IPS-15b (cell line): ENCODE data around the gene TNN.

Experiments
- H3K27me3 ChIP-seq: one replicate; pipeline ENCODE4 v1.6.1; 2013; ENCODE audit warnings: low read length; ENCODE audit not compliant: control insufficient read depth, insufficient read depth
- H3K36me3 ChIP-seq: one replicate; pipeline ENCODE4 v1.6.1; 2013; ENCODE audit warnings: low read length; ENCODE audit not compliant: control insufficient read depth, insufficient read depth
- H3K4me1 ChIP-seq: one replicate; pipeline ENCODE4 v1.6.1; 2013; ENCODE audit warnings: mild to moderate bottlenecking, low read length; ENCODE audit not compliant: control insufficient read depth, insufficient read depth
- H3K4me3 ChIP-seq: one replicate; pipeline ENCODE4 v1.5.1; 2013; ENCODE audit warnings: low read depth, low read length
- H3K9ac ChIP-seq: one replicate; pipeline ENCODE4 v1.6.1; 2013; ENCODE audit warnings: low read depth, mild to moderate bottlenecking, low read length
- H3K9me3 ChIP-seq: one replicate; pipeline ENCODE4 v1.6.1; 2013; ENCODE audit warnings: mild to moderate bottlenecking, low read length; ENCODE audit not compliant: control insufficient read depth, insufficient read depth

TNN gene

GRCh38 chr1:175118375-175119367, 51.0 kb downstream of the TNN start:
- H3K9ac ChIP-seq, result no peak overlapping the region
- H3K36me3 ChIP-seq, result no peaks in the 10 kb centered on the region
- no peak overlapping the region for H3K4me3 ChIP-seq
- no peaks in the 10 kb centered on the region for H3K9me3 ChIP-seq
- H3K4me1 ChIP-seq, result no peaks in the 10 kb centered on the region
- H3K27me3 ChIP-seq, result no peaks in the 10 kb centered on the region

DNA sequence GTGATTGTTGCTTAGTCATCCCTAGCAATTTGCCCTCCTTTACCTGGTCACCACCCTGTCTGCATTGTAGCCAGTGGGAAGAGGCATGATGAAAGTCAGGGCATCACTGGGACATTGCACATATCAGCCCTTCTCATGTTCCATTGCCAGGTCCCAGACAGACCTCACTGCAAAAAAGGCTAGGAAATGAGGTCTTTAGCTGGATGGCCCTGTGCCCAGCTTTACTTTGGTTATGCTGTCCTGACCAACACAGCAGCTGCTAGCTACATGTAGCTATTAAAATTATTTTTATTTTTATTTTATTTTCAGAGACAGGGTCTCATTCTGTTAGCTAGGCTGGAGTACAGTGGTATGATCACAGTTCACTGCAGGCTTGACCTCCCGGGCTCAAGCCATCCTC, 52.9 kb downstream of the TNN start:
- no peaks in the 10 kb centered on the region for H3K9me3 ChIP-seq
- H3K36me3 ChIP-seq, result no peaks in the 10 kb centered on the region
- no peaks in the 10 kb centered on the region for H3K4me1 ChIP-seq
- no peak overlapping the region for H3K9ac ChIP-seq
- no peaks in the 10 kb centered on the region for H3K27me3 ChIP-seq
- H3K4me3 ChIP-seq, result no peak overlapping the region

DNA sequence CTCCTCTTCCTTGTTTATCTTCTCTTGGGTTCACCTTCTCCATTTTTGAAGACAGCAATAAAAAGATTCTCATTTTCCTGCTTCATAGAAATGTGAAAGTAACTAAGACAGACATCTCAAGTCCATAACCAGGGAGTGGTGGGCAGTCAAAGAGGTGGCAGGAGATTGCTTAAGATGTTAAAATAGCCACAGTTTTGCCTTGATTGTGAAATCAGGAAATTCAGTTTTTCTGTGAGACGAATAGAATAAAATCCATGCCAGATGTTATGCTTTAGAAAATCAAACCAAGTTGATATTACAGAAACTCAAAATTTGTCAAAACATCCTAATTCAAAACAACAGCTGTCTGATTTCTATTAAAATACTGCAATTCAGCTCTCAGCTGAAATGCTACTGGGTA, 57.2 kb downstream of the TNN start:
- Histone ChIP-seq H3K4me3 (no peak overlapping the region), H3K4me1 (peaks cover 6% of the 10 kb centered on the region), H3K36me3 (no peaks in the 10 kb centered on the region), H3K9me3 (no peaks in the 10 kb centered on the region), H3K9ac (no peak overlapping the region), H3K27me3 (no peaks in the 10 kb centered on the region)

DNA sequence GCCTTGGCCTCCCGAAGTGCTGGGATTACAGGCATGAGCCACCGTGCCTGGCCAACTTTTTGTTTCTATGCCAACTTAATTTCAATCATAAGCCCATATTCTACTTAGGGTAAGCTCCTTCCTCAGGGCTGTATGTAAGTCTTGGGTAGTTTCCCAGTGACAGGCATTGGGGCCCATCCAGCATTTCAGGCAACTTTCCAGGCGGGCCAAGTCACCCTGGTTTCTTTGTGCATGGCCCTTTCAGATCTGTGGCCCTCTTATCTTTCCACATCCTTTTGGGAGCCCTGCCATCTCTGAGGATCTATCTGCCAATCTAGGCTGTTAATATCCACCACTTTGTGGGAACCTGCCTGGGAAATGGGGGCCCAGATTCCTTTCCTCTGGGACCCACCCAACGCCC, 58.7 kb downstream of the TNN start:
- Histone ChIP-seq H3K4me1 (peaks cover 17% of the 10 kb centered on the region), H3K9ac (no peak overlapping the region)

GRCh38 chr1:175127565-175127964, 59.9 kb downstream of the TNN start:
- peaks cover 17% of the 10 kb centered on the region for H3K4me1 ChIP-seq
- H3K36me3 ChIP-seq, result no peaks in the 10 kb centered on the region
- no peak overlapping the region for H3K4me3 ChIP-seq
- no peaks in the 10 kb centered on the region for H3K9me3 ChIP-seq
- H3K9ac ChIP-seq, result no peak overlapping the region
- no peaks in the 10 kb centered on the region for H3K27me3 ChIP-seq

More for the DNA sequence above, 58.7 kb downstream of the TNN start:
- Histone ChIP-seq H3K4me3 (no peak overlapping the region), H3K36me3 (no peaks in the 10 kb centered on the region), H3K27me3 (no peaks in the 10 kb centered on the region), H3K9me3 (no peaks in the 10 kb centered on the region)

GRCh38 chr1:175128523-175128922, 60.9 kb downstream of the TNN start:
- Histone ChIP-seq H3K9ac (no peak overlapping the region), H3K36me3 (no peaks in the 10 kb centered on the region), H3K4me3 (no peak overlapping the region), H3K4me1 (peaks cover 17% of the 10 kb centered on the region), H3K27me3 (no peaks in the 10 kb centered on the region), H3K9me3 (no peaks in the 10 kb centered on the region)

DNA sequence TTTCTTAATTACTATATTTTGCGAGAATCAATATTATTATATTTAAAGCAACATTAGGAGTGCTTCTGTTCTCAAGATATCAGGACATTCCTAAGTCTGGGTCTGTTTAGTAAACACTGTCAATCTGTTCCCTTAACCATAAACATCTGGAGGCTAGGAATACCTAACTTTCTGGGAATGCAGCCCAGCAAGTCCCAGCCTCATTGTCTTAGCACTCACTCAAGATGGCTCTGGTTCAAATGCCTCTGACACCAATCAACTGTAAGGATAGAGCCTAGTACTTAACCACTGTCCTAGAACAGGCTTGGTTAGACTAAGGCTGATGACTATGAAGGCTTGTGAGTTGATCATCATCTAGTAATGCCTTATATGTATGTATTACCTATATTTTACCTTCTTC, 61.5 kb downstream of the TNN start:
- H3K27me3 ChIP-seq, result no peaks in the 10 kb centered on the region
- peaks cover 17% of the 10 kb centered on the region for H3K4me1 ChIP-seq
- no peak overlapping the region for H3K4me3 ChIP-seq
- no peak overlapping the region for H3K9ac ChIP-seq
- no peaks in the 10 kb centered on the region for H3K9me3 ChIP-seq
- no peaks in the 10 kb centered on the region for H3K36me3 ChIP-seq

DNA sequence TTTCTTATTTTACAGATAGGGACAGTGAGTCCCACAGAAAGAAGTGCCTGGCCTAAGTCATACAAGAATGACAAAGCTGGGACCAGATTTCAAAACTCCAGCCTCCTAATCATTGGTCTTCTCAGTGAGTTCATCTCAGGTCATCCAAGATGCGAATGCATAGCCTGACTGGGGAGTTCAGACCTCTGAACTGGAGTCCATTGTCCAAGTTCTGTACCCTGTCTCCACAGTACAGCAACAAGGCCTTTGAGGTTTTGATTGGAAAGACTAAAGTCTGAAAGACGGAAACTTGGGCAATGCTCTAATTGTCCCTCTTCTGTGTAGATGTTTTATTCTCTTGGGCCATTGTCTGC, 62.0 kb downstream of the TNN start:
- Histone ChIP-seq H3K9ac (no peak overlapping the region), H3K27me3 (no peaks in the 10 kb centered on the region), H3K36me3 (no peaks in the 10 kb centered on the region), H3K9me3 (no peaks in the 10 kb centered on the region), H3K4me1 (peaks cover 17% of the 10 kb centered on the region), H3K4me3 (no peak overlapping the region)

- no peaks in the 10 kb centered on the region for H3K9me3 ChIP-seq
- H3K36me3 ChIP-seq, result no peaks in the 10 kb centered on the region
- H3K4me1 ChIP-seq, result peaks cover 17% of the 10 kb centered on the region
- no peak overlapping the region for H3K4me3 ChIP-seq
- no peak overlapping the region for H3K9ac ChIP-seq
- no peaks in the 10 kb centered on the region for H3K27me3 ChIP-seq
Measured at GRCh38 chr1:175129997-175130648, 62.5 kb downstream of the TNN start.

GRCh38 chr1:175130649-175131045, 63.0 kb downstream of the TNN start:
- no peak overlapping the region for H3K9ac ChIP-seq
- no peaks in the 10 kb centered on the region for H3K36me3 ChIP-seq
- H3K4me1 ChIP-seq, result peaks cover 17% of the 10 kb centered on the region
- no peaks in the 10 kb centered on the region for H3K9me3 ChIP-seq
- no peak overlapping the region for H3K4me3 ChIP-seq
- H3K27me3 ChIP-seq, result no peaks in the 10 kb centered on the region

DNA sequence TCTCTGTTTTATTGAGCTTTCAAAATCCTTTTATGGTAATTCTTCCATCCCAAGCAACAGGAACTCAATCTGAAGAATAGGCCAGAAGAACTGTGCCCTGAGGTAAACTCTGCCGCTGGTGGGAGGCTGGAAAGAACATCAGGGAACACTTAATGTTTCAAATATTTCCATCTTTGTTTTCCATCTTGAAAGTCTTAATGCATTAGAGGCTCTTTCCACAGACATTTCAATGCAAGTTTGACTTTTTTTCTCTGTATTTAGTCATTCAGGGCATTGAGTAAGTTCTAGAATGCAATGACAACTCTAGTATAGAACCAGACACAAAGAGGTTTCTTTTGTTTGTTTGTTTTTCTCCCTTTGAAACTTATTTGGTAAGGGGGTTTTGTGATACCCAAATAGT, 63.5 kb downstream of the TNN start:
- H3K27me3 ChIP-seq, result no peaks in the 10 kb centered on the region
- peaks cover 17% of the 10 kb centered on the region for H3K4me1 ChIP-seq
- H3K9ac ChIP-seq, result no peak overlapping the region
- no peaks in the 10 kb centered on the region for H3K9me3 ChIP-seq
- no peak overlapping the region for H3K4me3 ChIP-seq
- no peaks in the 10 kb centered on the region for H3K36me3 ChIP-seq

GRCh38 chr1:175132436-175132835, 64.8 kb downstream of the TNN start:
- Histone ChIP-seq H3K27me3 (no peaks in the 10 kb centered on the region), H3K36me3 (no peaks in the 10 kb centered on the region), H3K9ac (no peak overlapping the region), H3K4me3 (no peak overlapping the region), H3K4me1 (peaks cover 17% of the 10 kb centered on the region), H3K9me3 (no peaks in the 10 kb centered on the region)
